Liver (tissue), 3 donors: ENCODE data around the gene PRPF40A.

Source experiments
- CTCF ChIP-seq: fragments of 150-350 bp; IDR thresholded peaks from 2 replicates; pipeline ENCODE4 v1.5.1; 2017; ENCODE audit warnings: improper control_type of control experiment, low read depth, low read length; ENCODE audit not compliant: missing input control
- HNF4G ChIP-seq: IDR thresholded peaks from 2 replicates; pipeline ENCODE4 v1.6.1; 2016; ENCODE audit warnings: antibody characterized with exemption
- RAD21 ChIP-seq, 2 donors: IDR thresholded peaks; 2 replicates each; pipeline ENCODE4 v1.6.1; 2016; ENCODE audit warnings: antibody characterized with exemption in 2 of 2, mild to moderate bottlenecking in 2 of 2
- TF ChIP-seq, protein P1 (sequence below): IDR thresholded peaks from 2 replicates; pipeline ENCODE4 v1.6.1; 2016; ENCODE audit warnings: antibody characterized with exemption
- donor health status: healthy.
- donor health status: healthy.

DNA sequence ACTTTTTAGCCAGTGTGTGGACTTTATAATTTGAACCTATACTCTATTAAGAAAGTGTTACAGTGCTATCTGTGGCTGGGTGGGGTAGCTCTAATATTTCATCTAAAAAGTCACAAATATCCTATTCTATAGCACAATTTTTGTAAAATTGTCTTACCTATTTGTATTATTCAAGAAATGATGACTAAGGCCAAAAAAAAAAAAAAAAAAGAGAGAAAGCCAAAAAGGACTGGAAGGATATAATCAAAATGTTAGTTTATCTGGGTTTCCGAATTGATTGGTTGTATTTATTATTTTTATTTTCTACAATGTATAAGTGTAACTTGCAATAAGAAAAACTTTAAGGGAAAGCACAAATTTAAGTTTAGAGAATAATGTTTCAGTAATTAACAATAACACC, 6.7 kb upstream of the PRPF40A start:
- TF ChIP-seq HNF4G (no peak), RAD21 (IDR thresholded peaks at IDR 0.05) (no peak), CTCF (no peak)
- TF ChIP-seq, protein P1, sequence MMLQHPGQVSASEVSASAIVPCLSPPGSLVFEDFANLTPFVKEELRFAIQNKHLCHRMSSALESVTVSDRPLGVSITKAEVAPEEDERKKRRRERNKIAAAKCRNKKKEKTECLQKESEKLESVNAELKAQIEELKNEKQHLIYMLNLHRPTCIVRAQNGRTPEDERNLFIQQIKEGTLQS, result no peak
